Measurements from ENCODE around the gene ADAM33. TPM values are rescaled to one million over a fixed set of nuclear protein-coding genes. Genes with fewer than 3 reads are reported as not detected.

The ADAM33 gene
- total RNA-seq, 2 experiments from 2014 or later, result not detected

GRCh38 chr20:3633913-3634478 lies 47.8 kb downstream of the ADAM33 start:
- Histone ChIP-seq H3K9me3 (ENCODE audit: control insufficient read depth in 1 of 2, insufficient read depth in 1 of 2, low read length in 2 of 2) (no peaks in the 10 kb centered on the region), H3K4me1 (ENCODE audit: insufficient read depth, low read length) (no peaks in the 10 kb centered on the region), H3K27me3 (ENCODE audit: control insufficient read depth in 1 of 2, insufficient read depth in 2 of 2, low read length in 2 of 2) (no peaks in the 10 kb centered on the region), H3K27ac (ENCODE audit: low read depth in 1 of 2, low read length in 2 of 2) (no peak overlapping the region), H3K36me3 (ENCODE audit: insufficient read depth, low read length) (no peaks in the 10 kb centered on the region), H3K4me3 (ENCODE audit: low read length) (no peak overlapping the region)
- intact Hi-C loops (cut with DNase I, micrococcal nuclease), result no loop called here
- CTCF ChIA-PET, result no interaction called here
- Mint-ChIP-seq H3K36me3 (ENCODE audit: low read depth) (peaks cover 36% of the 10 kb centered on the region), H3K4me3 (no peak overlapping the region), H3K9me3 (no peaks in the 10 kb centered on the region), H3K27me3 (no peaks in the 10 kb centered on the region), H3K4me1 (ENCODE audit: low read depth) (no peaks in the 10 kb centered on the region), H3K27ac (no peak overlapping the region)
- DNase-seq (no peak), ATAC-seq (ENCODE audit: poor library complexity) (no peak)
- no peak for TF ChIP-seq CTCF (IDR thresholded peaks at IDR 0.05)
- POLR2A ChIA-PET, result no interaction called here

- ChIA-PET POLR2A (no interaction called here), CTCF (no interaction called here)
- Histone ChIP-seq H3K9me3 (ENCODE audit: control insufficient read depth in 1 of 2, insufficient read depth in 1 of 2, low read length in 2 of 2) (no peaks in the 10 kb centered on the region), H3K36me3 (ENCODE audit: insufficient read depth, low read length) (no peaks in the 10 kb centered on the region), H3K4me1 (ENCODE audit: insufficient read depth, low read length) (no peaks in the 10 kb centered on the region), H3K4me3 (ENCODE audit: low read length) (no peak overlapping the region), H3K27me3 (ENCODE audit: control insufficient read depth in 1 of 2, insufficient read depth in 2 of 2, low read length in 2 of 2) (no peaks in the 10 kb centered on the region), H3K27ac (ENCODE audit: low read depth in 1 of 2, low read length in 2 of 2) (no peak overlapping the region)
- no peak for DNase-seq
- peaks cover 35% of the 10 kb centered on the region for H3K36me3 Mint-ChIP-seq (ENCODE audit: low read depth)
- intact Hi-C loops (cut with DNase I, micrococcal nuclease), result no loop called here
- no peak overlapping the region for H3K4me3 Mint-ChIP-seq
- TF ChIP-seq CTCF (IDR thresholded peaks at IDR 0.05), result no peak
- H3K9me3 Mint-ChIP-seq, result no peaks in the 10 kb centered on the region
- no peaks in the 10 kb centered on the region for H3K27me3 Mint-ChIP-seq
- ATAC-seq (ENCODE audit: poor library complexity), result no peak
- H3K4me1 Mint-ChIP-seq (ENCODE audit: low read depth), result no peaks in the 10 kb centered on the region
- no peak overlapping the region for H3K27ac Mint-ChIP-seq
Observed at GRCh38 chr20:3632311-3633004, 49.4 kb downstream of the ADAM33 start.

GRCh38 chr20:3631534-3631933 lies 50.3 kb downstream of the ADAM33 start:
- no peaks in the 10 kb centered on the region for H3K4me1 Mint-ChIP-seq (ENCODE audit: low read depth)

More at GRCh38 chr20:3631534-3631933, 50.3 kb downstream of the ADAM33 start:
- H3K27ac Mint-ChIP-seq, result no peak overlapping the region
- peaks cover 41% of the 10 kb centered on the region for H3K36me3 Mint-ChIP-seq (ENCODE audit: low read depth)
- ATAC-seq (ENCODE audit: poor library complexity), result no peak
- H3K27me3 ChIP-seq (ENCODE audit: control insufficient read depth in 1 of 2, insufficient read depth in 2 of 2, low read length in 2 of 2), result no peaks in the 10 kb centered on the region
- H3K9me3 ChIP-seq (ENCODE audit: control insufficient read depth in 1 of 2, insufficient read depth in 1 of 2, low read length in 2 of 2), result no peaks in the 10 kb centered on the region
- H3K4me1 ChIP-seq (ENCODE audit: insufficient read depth, low read length), result no peaks in the 10 kb centered on the region
- TF ChIP-seq CTCF (IDR thresholded peaks at IDR 0.05), result no peak
- no peaks in the 10 kb centered on the region for H3K36me3 ChIP-seq (ENCODE audit: insufficient read depth, low read length)
- CTCF ChIA-PET, result no interaction called here
- no peaks in the 10 kb centered on the region for H3K9me3 Mint-ChIP-seq
- intact Hi-C loops (cut with DNase I, micrococcal nuclease), result no loop called here
- POLR2A ChIA-PET, result no interaction called here
- H3K4me3 Mint-ChIP-seq, result no peak overlapping the region
- no peak for DNase-seq
- H3K27me3 Mint-ChIP-seq, result no peaks in the 10 kb centered on the region
- no peak overlapping the region for H3K27ac ChIP-seq (ENCODE audit: low read depth in 1 of 2, low read length in 2 of 2)
- no peak overlapping the region for H3K4me3 ChIP-seq (ENCODE audit: low read length)
